HG03521 (cell line): ENCODE data around the gene PRSS56.

Source experiments
- ATAC-seq: cut with Tn5 transposase; IDR thresholded peaks from one replicate; pipeline ENCODE4 v1.9.1; 2021; ENCODE audit warnings: mild to moderate bottlenecking, moderate library complexity; ENCODE audit not compliant: unreplicated experiment

Gene PRSS56

DNA sequence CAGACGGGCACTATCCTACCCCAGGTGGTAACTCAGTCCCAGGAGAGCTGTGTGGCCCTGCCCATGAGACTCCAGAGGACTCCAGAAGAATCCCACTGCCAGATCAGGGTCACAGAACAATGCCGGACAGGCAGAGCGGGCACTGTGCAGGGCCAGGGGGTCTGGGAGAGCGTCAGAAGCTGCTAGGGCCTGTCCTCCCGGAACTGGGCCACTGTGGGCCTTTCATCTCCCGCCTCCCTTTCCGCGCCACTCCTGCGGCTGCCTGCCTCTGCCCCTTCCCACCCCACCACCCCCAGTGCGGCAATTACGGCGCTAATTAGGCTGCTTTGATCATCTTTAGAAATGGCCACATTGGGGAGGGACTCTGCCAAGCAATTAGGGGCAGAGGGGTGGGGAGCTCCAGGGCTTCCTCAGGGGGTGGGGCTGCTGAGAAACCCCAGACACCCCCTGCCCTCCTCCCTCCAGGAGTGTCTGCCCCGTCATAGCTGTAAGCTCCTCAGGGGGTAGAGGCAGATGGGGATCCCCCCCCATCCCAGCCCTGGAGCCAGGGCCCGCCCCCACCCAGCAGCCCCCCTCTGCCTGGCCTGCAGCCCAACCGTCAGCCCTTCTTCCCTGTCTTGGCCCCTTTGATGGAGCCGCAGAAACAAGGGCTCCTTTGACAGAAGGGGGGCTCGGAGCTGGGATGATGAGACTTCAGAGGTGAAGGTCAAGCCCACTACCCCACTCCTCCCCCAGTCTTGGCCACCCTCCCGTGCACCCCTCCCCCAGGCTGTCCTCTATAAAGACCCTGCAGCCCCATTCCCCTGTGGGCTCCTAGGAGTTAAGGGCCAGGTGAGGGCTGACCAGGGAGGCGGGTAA, at the start of gene PRSS56:
TSS of gene PRSS56 (plus strand) at position 808 of the 858 bp plus-strand sequence. CDS start 211 bp downstream, outside the sequence.
- ATAC-seq, result no peak

DNA sequence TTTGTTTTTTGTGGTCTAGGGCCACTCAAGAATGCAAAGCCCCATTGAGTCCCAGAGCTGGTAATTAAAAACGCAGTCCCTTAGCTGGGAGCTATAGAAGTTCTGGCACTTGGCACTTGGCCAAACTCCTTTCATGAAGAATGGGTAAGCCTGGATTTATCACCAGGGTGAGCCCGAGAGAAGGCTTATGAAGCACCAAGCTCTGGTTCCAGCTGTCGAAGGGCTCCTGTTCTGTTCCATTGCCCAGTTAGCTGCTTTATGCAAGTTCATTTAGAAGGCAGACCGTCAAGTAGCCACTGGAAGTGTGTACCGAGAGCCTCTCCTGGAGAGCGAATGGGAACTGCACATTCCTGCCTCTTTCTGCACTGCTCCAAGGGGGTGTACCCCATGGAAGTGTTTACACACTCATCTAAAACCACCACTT, 46.7 kb upstream of the PRSS56 start:
- ATAC-seq, result no peak

DNA sequence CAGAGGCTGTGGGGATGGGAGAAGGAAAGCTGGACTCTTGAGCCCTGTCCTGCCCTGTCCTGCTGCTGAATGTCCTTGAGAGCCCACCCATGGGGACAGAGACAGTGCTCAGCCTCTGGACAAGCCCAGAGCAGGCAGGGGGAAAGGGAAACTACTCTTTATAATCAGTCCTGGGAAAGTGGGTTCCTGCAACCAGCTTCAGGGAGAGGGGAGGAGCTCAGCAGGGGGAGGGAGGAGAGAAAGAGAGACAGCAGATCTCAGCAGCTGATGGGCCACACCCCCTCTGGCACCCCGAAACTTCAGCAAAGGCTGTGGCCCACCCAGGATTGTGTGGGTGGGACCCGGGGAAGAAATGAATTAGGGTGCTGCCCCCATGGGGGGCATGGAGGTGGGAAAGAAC, 44.1 kb upstream of the PRSS56 start:
- ATAC-seq, result no peak

DNA sequence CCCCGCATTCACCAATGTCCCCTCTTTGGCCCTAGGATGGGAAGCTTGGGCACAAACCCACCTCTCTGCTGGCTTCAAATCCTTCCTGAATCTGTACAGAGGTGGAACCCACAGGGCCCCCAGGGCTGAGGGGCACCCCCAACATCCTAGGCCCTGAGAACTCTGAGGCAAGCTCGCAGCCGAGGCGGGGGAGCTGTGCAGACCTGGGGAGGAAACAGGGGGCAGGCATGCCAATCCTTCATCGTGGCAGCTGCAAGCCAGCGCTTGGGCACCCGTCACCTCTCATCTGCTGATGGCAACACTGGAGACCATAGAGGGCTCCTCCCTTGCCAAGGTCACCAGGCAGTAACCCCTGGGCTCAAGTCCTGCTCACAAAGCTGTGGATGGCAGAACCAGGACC, 43.4 kb upstream of the PRSS56 start:
- ATAC-seq, result no peak

DNA sequence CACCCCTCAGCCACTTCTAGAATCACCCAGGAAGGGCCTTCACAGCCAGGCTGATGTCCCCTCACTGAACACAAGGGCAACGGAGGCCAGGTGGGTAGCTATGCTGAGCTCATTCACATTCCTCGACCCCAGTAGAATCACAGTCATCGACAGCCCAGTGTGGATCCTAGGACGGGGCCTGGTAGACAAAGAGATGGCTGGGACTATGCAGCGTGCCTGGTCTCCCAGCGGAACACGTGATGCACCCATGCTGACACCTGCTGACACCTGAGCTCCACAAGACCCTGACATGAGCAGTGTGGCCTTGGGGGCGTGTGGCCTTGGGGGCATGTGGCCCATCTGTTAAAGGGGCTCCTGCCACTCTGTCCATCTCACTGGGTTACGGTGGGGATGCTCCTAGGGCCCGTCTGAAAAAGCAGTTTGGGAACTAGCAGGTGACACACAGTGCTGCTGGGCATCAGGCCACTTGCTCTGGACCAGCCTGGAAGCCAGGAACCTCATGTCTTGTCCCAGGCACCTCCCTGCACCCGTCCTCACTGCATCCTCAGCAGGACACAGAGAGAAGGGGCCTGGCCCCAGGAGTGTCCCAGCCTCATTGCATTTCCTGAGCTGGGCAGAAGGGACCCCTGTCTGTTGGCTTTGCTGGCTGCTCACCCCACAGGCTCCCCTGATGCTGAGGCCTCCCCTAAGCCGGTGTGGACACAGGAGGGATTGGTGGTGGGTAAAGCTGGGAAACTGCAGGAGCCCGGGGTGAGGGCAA, 42.3 kb upstream of the PRSS56 start:
- ATAC-seq, result no peak

DNA sequence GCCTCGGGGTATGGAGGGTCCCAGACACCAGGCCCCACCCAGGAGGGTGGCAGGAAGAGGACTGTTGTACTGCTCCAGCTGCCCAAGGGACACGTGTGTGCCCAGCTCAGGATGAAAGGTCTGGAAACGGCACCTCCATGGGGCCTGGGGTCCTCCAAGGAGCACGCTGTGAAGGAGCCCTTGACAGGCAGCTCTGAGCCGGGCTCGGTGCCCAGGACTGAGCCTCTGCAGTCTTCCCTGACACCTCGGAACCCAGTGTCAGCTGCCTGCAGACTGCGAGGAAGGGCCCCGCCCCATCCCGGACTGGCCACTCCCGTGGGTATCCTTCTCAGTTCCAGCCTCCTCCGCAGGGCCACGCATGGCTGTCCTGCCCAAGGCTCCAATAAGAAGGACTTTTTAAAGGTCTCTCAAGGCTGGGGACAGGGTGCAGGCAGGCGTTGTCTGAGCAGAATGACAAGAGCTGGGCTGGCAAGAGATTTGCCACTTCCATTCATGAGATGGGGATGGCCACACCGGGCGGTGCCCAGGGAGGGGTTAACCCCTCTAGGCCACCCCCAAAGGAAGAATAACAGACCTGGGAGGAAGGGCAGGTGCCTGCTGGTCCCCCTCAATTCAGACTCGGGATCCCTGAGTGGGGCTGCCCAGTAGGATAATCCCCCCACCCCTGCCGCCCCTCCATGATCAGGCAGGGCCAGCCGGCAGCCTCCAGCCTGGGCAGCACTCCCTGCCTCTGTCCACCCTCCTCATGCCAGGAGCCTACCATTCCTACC, 41.4 kb upstream of the PRSS56 start:
- ATAC-seq, result no peak

DNA sequence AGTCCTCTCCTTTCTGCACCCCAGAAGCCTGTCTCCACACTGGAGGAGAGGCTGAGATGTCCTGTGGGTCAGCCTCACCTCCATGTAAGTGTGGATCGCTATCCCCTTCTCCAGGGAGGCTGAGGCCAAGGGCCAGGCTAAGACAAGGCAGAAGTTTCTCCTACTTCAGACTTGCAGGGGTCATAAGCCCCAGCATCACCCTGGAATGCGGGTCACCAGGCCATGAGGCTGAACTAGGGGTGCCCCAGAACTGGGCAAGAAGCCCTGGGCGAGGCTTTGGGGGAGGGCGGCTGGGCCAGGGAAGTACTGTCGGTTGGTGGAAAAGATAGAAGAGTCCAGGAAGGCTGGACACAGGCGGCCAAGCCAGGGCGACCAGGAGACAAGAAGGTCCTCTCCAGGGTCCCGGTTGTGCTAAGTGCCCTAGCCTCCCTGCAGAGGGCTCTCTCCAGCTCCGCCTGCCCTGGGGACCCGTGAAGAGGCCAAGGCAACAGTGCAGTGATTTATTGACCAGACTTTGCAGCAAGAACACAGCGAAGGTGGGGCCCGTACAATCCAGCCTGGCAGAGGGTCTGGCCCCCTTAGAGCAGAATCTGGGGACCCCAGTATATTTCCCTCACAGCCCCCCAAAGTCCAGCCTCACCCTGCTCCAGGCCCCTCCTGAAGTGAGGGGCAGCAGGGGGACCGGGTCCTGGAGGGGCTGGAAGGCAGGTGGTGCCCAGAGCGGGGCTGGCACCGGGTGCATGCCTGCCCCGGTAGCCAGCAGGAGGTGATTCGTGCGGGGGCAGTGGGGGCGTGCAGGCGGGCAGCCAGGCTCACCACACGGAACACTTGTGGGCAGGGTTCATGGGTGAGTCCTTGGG, 40.6 kb upstream of the PRSS56 start:
- ATAC-seq, result no peak

DNA sequence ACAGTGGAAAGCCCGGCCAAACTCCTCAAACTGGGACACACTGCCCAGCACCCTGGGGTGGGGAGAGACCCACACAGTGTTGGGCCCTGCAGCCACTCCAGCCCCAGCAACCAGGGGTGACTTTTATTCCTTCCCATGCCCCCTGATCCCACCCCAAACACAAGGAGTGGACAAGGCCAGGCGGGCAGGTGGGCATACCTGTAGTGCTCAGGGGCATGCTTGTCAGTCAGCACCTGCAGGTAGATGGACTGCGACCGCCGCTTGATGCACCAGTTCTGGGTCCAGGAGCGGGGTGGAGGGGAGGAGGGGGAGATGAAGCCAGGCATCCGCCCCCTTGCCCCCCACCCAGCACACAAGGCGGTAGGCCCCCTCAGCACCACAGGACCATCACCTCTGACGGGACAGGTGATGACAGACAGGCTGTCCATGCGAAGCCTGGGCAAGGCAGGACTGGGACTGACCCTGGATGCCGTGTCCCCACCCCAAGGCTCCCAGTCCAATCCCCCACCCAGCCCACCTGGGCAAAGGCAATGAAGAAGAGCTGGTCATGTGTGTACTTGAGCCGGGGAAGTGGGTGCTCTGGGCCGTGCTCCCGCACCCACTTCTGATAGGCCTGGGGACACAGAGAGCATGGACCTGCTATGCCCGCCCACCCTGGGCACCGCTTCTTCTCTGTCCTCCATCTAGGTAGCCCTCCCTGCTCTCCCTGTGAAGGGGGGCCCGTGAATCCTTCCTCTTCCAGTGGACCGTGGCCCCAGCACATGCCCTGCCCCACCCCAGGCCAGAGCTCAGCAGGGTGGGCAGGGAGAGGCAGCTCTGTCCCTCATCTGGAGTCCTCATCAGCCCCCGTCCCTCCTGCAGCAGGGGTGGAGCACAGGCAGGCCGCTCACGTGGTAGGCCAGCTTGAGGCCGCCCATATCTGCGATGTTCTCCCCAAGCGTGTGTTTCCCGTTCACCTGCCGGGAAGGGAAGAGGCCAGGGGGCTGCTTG, 39.7 kb upstream of the PRSS56 start:
- ATAC-seq, result no peak

DNA sequence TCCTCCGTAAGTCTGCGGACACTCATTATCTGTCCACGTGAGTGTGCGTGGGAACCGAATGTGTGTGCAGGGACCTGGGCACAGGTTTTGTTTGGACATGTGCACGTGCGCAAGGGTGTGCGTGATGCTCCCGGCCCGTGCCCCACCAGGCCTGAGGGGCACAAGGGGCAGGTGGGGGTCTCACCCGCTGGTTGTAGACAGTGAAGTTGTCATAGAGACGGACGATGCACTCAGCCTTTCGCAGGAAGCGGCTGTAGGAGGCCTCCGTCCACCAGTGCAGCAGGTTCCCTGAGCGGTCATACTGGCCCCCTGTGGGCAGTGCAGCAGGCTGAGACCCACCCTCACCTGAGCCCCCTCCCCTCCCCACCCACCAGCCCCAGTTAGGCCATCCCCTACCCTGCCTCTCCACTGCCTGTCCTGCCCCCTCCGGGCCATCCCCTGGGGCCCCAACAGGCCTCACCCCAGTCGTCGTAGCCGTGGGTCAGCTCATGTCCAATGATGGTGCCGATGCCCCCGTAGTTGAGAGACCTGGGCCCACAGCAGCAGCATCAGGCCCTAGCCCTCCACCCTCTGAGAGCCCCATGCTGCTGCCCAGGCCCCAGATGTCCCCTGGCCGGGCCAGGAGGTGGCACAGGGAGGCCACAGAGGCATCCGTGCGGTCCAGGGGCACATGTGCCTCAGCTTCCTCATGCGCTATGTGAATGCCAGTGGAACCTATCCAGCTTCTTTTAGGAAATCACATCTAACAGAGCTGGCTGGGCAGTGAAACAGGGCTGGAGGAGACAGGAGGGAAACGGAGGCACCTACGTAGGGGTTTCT, 38.7 kb upstream of the PRSS56 start:
- ATAC-seq, result no peak

DNA sequence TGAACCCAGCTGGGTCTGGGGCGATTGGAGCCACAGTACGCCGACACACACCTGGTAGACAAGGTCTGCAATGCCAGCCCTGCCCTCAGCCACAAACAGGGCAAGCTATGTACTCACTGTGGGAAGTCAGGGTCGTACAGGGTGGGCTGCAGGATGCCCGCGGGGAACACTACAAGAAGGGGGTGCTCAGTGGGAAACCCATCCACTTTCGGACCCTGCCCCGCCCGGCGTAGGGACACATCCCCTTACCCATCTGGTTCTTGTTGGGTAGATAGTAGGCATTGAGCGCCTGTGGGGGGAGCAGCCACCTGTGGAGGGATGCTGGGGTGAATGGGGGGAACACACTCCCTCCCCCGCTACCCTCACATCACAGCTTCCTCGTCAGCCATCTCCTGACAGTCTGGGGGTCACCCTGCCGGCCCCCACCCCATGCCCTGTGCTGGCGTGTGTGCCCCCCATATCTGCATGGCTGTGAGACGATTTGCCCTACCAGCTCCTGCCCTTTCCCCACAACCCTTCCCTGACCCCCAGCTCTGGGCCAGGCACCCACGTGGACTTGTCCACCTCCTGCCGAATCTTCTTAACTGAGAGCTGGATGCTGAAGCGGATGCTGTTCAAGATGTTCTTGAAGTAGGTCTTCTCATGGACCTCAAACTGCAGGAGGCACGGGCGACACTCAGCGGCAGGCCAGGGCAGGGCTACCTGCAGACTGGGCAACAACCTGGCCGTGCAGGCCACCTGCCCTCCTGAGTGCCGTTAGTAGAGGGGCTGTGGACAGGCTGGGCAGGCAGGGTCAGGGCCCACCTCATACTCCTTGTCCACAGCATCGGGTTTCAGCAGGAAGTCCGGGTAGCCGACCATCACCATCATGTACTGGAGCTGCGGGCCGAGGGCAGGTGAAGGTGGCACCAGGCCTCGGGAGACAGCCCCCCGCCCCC, 37.6 kb upstream of the PRSS56 start:
- no peak for ATAC-seq

DNA sequence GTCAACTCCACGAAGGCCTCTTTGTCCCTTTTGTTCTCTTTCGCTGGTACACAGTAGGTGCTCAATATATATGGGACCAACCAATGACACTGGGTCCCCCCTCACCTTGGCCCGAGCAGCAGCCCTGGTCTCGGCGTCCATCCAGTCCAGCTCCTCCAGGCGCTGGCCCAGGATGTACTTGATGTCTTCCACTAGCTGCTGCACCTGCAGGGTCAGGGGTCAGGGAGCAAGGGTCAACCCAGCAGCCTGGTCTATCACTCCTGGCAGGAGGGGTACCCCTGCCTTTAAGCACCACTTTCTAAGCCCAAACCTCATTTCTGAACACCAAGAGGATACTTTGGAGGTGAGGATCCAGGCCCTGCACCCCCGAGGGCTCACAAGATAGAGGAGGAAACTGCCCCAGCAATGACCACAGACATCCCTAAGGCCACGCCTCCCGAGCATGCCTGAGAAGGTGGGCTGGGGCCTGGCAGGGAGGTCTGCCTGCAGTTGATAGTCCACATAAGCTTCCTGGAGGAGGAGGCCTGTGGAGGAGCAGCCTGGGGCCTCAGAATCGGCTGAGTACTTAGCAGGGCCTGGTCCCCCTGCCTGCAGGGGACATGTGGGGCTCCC, 36.8 kb upstream of the PRSS56 start:
- ATAC-seq, result no peak

DNA sequence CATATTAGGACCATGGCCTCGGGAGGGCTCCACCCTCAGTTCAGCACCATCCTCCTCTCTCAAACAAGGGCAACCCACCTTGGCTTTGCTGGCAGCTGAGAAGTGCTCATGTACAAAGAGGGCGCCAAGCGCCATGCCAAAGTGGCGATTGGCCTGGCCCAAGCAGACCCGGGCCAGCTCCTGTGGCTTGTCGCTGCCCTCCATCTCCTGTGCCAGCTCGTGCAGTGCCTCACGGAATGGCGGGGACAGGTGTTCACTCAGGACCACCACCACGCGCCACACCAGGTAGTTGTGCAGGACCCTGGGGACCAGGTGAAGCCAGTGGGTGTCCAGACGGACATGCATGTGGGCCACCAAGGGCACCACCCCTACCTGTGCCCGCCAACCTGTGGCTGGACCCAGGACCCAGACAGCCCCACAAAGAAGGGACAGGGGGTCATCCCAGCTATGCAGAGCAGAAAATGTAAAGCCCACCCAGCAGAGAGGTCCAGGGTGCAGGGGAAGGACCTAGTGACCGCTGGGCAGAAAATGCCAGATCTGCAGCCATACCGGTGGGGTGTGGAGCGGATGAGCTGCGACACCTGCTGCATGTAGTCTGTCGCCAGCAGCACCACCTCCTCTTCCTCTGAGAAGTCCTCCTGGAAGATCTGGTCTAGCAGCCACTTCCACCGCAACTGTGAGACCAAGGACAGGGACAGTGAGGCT, 36.1 kb upstream of the PRSS56 start:
- no peak for ATAC-seq

DNA sequence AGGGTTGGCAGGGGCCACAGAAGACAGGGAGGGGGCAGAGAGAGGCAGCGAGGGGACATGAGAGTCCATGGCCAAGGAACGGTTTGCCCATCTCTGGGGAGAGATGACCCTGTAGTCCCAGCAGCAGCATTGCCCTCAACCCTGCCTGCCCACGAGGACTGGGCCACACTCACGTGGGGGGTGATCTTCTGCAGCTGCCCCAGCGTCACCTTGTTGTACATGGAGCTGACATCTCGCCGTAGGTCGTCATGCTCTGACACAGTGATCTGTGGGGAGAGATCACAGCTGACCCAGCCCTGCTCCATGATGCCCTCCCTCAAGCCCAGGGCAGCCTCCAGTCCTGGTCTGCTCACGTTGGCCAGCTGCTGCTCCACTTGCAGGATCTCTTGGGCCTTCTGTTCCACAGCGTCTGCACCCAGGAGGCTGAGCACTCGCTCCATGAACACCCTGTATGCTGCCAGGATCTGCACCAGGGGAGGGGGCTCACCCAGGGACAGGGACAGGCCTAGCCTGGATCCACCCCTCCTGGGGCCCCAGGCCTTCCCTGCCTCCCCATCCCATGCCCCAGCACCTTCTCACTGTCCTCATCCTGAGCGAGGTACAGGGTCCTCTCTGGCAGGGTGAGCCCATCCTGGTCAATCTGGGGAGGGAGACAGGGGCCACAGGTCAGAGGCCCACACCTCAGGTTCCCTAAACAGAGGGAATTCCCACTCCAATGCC, 35.4 kb upstream of the PRSS56 start:
- no peak for ATAC-seq

DNA sequence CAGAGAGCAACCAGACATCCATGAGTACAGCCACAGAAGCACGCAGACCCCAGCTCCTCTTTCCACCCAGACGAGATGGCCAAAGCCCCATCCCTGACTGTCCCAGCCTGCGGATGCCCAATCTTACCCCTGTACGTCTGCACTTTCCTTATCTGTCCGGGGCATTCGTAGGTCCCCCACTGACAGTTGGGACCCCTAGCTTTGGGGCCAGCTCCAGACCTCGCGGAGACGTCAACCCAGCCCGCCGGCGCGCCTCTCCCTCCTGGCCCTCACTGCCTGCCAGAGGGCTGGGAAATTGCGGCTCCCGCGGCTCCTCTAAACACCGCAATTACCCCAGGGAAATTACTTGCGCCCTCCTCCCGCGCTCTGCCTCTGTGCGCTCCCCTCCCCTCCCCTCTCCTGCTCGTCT, 34.8 kb upstream of the PRSS56 start:
- ATAC-seq, result no peak

DNA sequence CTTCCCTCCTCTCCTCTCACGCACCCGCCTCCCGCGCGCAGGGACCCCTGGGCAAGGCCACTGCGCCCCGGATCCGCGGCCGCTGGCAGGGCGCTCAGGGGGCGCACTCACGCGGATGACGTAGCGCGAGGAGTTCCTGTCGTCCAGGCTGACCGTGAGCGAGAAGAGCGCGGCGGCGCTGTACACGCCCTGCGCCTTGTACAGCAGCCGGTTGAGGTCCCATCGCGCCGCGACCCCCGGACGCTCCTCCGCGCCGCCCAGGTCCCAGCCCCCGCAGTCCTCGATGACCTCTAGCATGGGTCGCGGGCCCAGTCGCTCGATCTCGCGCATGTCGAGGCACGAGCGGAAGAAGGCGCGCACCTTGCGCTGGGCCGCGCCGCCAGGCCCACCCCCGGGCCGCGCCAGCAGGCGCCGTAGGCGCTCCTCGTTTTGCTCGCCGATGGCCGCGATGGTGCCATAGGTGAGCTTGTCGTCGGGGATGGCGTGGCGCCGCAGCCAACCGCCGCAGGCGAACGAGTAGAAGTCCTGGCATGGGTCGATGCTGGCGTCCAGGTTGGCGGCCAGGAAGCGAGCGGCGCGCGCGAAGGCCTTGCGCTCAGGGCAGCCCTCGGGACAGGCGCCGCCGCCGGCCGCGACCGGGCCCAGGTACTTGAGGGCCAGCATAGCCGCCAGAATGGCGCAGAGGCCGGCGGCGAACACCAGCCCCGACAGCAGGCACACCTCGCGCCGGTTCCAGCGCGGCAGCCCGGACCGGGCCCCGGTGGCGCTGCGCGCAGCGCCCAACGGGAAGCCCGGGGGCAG, 34.2 kb upstream of the PRSS56 start:
- no peak for ATAC-seq
